HG03064 (cell line): ENCODE measurements around the gene ZBTB39.
"Not testable (repeated sequence)": the region's sequence is repeated elsewhere in the genome, so short reads cannot be mapped to it uniquely, and the experiment has no call there.

ENCODE experiments used
- ATAC-seq: cut with Tn5 transposase; IDR thresholded peaks from one replicate; pipeline ENCODE4 v1.9.1; 2021; ENCODE audit warnings: low read depth; ENCODE audit not compliant: unreplicated experiment

The ZBTB39 gene

GRCh38 chr12:56983386-56983785, 23.0 kb downstream of the ZBTB39 start:
- no peak for ATAC-seq

GRCh38 chr12:56982578-56983236, 23.6 kb downstream of the ZBTB39 start:
- ATAC-seq, result not testable (repeated sequence)

- ATAC-seq, result no peak
These were observed 25.3 kb downstream of the ZBTB39 start for GRCh38 chr12:56980941-56981530.

- no peak for ATAC-seq
These were observed 26.1 kb downstream of the ZBTB39 start for GRCh38 chr12:56980268-56980667.

- ATAC-seq, result no peak
These were observed 26.7 kb downstream of the ZBTB39 start for GRCh38 chr12:56979628-56980027.

GRCh38 chr12:56978397-56979138, 27.8 kb downstream of the ZBTB39 start:
- no peak for ATAC-seq

GRCh38 chr12:56977361-56977760, 29.0 kb downstream of the ZBTB39 start:
- ATAC-seq, result not testable (repeated sequence)

- not testable (repeated sequence) for ATAC-seq
These were observed 32.1 kb downstream of the ZBTB39 start for GRCh38 chr12:56974224-56974623.

GRCh38 chr12:56968910-56969309, 37.4 kb downstream of the ZBTB39 start:
- not testable (repeated sequence) for ATAC-seq

GRCh38 chr12:56965997-56966642, 40.2 kb downstream of the ZBTB39 start:
- not testable (repeated sequence) for ATAC-seq

GRCh38 chr12:56965124-56965523, 41.2 kb downstream of the ZBTB39 start:
- ATAC-seq, result not testable (repeated sequence)

GRCh38 chr12:56963557-56963956, 42.8 kb downstream of the ZBTB39 start:
- not testable (repeated sequence) for ATAC-seq

- not testable (repeated sequence) for ATAC-seq
These were observed 44.1 kb downstream of the ZBTB39 start for GRCh38 chr12:56962247-56962646.

- ATAC-seq, result no peak
These were observed 47.9 kb downstream of the ZBTB39 start for GRCh38 chr12:56958422-56958821.

GRCh38 chr12:56957229-56958052, 48.9 kb downstream of the ZBTB39 start, which contains the start of gene RDH16:
Gene RDH16, minus strand, starts transcription at chr12:56957608. Its CDS starts 146 bp downstream, at chr12:56957462.
- no peak for ATAC-seq

- no peak for ATAC-seq
These were observed 50.6 kb downstream of the ZBTB39 start for GRCh38 chr12:56955631-56956256.

- no peak for ATAC-seq
These were observed 51.4 kb downstream of the ZBTB39 start for GRCh38 chr12:56954958-56955355.

GRCh38 chr12:56954057-56954957, 52.0 kb downstream of the ZBTB39 start:
- ATAC-seq, result no peak

GRCh38 chr12:56953314-56953713, 53.0 kb downstream of the ZBTB39 start:
- ATAC-seq, result no peak
